ENCODE data around the gene C16orf95.

DNA sequence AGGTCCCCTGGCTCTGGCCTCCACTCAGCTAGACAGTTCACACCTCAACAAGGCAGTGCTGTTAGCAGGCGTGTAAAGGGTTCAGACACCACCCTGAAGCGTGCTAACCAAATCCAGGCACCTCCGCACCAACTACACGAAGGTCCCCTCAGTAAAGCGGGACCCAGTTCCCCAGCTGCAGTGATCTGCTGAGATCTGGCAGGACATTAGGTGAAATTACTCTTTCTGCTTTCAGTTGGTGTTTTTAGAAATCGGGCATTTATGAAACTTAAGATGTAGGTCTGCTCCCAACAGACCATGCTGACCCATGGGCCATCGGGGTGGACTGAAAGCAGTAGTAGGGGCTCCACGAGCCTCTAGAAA, 39.3 kb upstream of the C16orf95 start:
- TF ChIP-seq GATA2 (IDR thresholded peaks at IDR 0.05; ENCODE audit: low read depth, low read length) (no peak), GATA3 (IDR thresholded peaks at IDR 0.05; ENCODE audit: low read depth, low read length) (no peak)
